Stimulated activated CD8-positive, alpha-beta memory T cell treated with anti-CD3 and anti-CD28 coated beads, Interleukin-4, amount 100 ng/mL, for 24 hours (primary cell): ENCODE results near the gene TAAR8.
"Not testable (repeated sequence)": the region's sequence is repeated elsewhere in the genome, so short reads cannot be mapped to it uniquely, and the experiment has no call there.

ENCODE experiments used
- DNase-seq: peaks from one replicate; pipeline ENCODE4 v3.0.0-alpha.2; 2020; ENCODE audit warnings: low read depth

Gene TAAR8

GRCh38 chr6:132552372-132552771 lies at the start of gene TAAR8:
TSS of gene TAAR8 (plus strand) at chr6:132552672. CDS start at chr6:132552693, 21 bp downstream.
- no peak for DNase-seq

GRCh38 chr6:132504757-132505156 lies 47.7 kb upstream of the TAAR8 start:
- DNase-seq, result no peak

- no peak for DNase-seq
Observed at GRCh38 chr6:132505158-132505557, 47.3 kb upstream of the TAAR8 start.

- no peak for DNase-seq
Observed at GRCh38 chr6:132506461-132506860, 46.0 kb upstream of the TAAR8 start.

- DNase-seq, result no peak
Observed at GRCh38 chr6:132506869-132507808, 45.3 kb upstream of the TAAR8 start.

- no peak for DNase-seq
Observed at GRCh38 chr6:132511210-132511830, 41.2 kb upstream of the TAAR8 start.

- no peak for DNase-seq
Observed at GRCh38 chr6:132511831-132512220, 40.6 kb upstream of the TAAR8 start.

- DNase-seq, result no peak
Observed at GRCh38 chr6:132512342-132512637, 40.2 kb upstream of the TAAR8 start.

GRCh38 chr6:132512638-132513632 lies 39.5 kb upstream of the TAAR8 start, which contains the start of gene STX7:
TSS of gene STX7 (minus strand) at chr6:132513116. CDS start at chr6:132503530, 9,586 bp downstream.
- peak; percentile 86 for DNase-seq

GRCh38 chr6:132513831-132514545 lies 38.5 kb upstream of the TAAR8 start:
- no peak for DNase-seq

- no peak for DNase-seq
Observed at GRCh38 chr6:132515386-132515785, 37.1 kb upstream of the TAAR8 start.

- DNase-seq, result no peak
Observed at GRCh38 chr6:132520953-132521352, 31.5 kb upstream of the TAAR8 start.

GRCh38 chr6:132524646-132525045 lies 27.8 kb upstream of the TAAR8 start:
- no peak for DNase-seq

- no peak for DNase-seq
Observed at GRCh38 chr6:132525866-132526265, 26.6 kb upstream of the TAAR8 start.

GRCh38 chr6:132526461-132526860 lies 26.0 kb upstream of the TAAR8 start:
- DNase-seq, result no peak

- DNase-seq, result no peak
Observed at GRCh38 chr6:132527791-132528190, 24.7 kb upstream of the TAAR8 start.

- peak; percentile 48 for DNase-seq
Observed at GRCh38 chr6:132530293-132530974, 22.0 kb upstream of the TAAR8 start.

GRCh38 chr6:132534546-132534945 lies 17.9 kb upstream of the TAAR8 start:
- DNase-seq, result not testable (repeated sequence)

- no peak for DNase-seq
Observed at GRCh38 chr6:132537145-132537544, 15.3 kb upstream of the TAAR8 start.

GRCh38 chr6:132537977-132538376 lies 14.5 kb upstream of the TAAR8 start, which contains the start of gene TAAR9:
TSS of gene TAAR9 (plus strand) at chr6:132538277. CDS start at chr6:132538290, 13 bp downstream.
- no peak for DNase-seq

GRCh38 chr6:132544826-132545225 lies 7.6 kb upstream of the TAAR8 start:
- no peak for DNase-seq
